Measurements from ENCODE around the gene SLCO4A1.

SLCO4A1 gene

DNA sequence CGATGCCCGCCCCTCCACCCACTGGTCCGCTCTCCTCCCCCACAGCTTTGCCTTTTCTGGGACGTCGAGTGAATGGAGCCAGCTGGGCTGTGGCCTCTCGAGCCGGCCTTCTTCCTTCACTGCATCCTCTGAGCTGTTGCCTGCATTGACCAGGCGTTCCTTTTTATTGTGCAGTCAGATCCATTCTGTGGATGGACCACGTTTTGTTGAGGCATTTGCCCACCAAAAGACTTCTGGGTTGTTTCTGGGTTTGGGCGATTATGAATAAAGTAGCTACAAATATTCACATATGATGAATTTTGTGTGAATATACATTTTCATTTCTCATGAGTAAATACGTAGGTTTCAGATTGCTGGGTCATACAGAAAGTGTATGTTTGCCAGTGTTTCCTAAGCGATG is 76.2 kb downstream of the SLCO4A1 start:
- DNase-seq, result no peak

DNA sequence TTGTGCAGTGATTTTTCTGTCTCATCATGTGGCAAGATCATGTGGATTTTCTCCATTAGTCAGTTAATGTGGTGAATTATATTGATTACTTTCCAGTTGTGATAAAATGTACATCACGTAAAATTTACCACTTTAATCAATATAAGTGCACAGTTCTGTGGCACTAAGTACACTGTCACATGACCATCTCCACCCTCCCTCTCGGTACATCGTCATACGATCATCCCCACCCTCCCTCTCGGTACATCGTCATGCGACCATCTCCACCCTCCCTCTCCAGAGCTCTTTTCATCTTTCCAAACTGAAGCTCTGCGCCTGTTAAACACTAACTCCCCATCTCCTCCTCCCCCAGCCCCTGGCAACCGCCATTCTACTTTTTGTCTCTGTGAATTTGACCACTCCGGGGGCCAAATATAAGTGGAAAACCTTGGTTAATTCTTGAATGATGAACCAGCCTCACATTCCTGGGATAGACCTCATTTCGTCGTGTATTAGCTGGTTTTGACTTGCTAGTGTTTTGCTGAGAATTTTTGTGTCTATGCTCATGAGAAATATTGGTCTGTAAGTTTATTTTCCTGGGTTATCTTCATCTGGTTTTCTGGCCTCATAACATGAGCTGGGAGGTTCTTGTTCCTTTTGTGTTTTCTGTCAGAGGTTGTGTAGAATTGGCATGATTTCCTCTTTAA is 77.1 kb downstream of the SLCO4A1 start:
- no peak for DNase-seq

Data from islet precursor cell (in vitro differentiated cells).